ENCODE measurements around the gene MFRP. TPM values are rescaled to one million over a fixed set of nuclear protein-coding genes. Genes with fewer than 3 reads are reported as not detected.

MFRP gene
- total RNA-seq, 1 donor from 2014 or later, result not detected

GRCh38 chr11:119359365-119360214 is 13.1 kb upstream of the MFRP start:
- Mint-ChIP-seq H3K4me1 (ENCODE audit: low read depth) (peaks cover 40% of the 10 kb centered on the region), H3K27ac (ENCODE audit: unreplicated experiment) (no peak overlapping the region), H3K4me3 (ENCODE audit: unreplicated experiment) (no peak overlapping the region), H3K36me3 (ENCODE audit: low read depth) (peaks cover 8% of the 10 kb centered on the region), H3K27me3 (ENCODE audit: low read depth) (no peaks in the 10 kb centered on the region), H3K9me3 (ENCODE audit: low read depth) (no peaks in the 10 kb centered on the region)
- no peak for DNase-seq (ENCODE audit: low spot score)
- TF ChIP-seq CTCF (IDR thresholded peaks at IDR 0.05), result no peak

- H3K27me3 Mint-ChIP-seq (ENCODE audit: low read depth), result peaks cover 5% of the 10 kb centered on the region
- peak overlapping the region; percentile 45 for H3K4me3 Mint-ChIP-seq (ENCODE audit: unreplicated experiment)
- DNase-seq (ENCODE audit: low spot score), result no peak
- no peak for TF ChIP-seq CTCF (IDR thresholded peaks at IDR 0.05)
- H3K4me1 Mint-ChIP-seq (ENCODE audit: low read depth), result peaks cover 27% of the 10 kb centered on the region
- peaks cover 8% of the 10 kb centered on the region for H3K36me3 Mint-ChIP-seq (ENCODE audit: low read depth)
- no peaks in the 10 kb centered on the region for H3K9me3 Mint-ChIP-seq (ENCODE audit: low read depth)
- H3K27ac Mint-ChIP-seq (ENCODE audit: unreplicated experiment), result no peak overlapping the region
These were observed 10.6 kb upstream of the MFRP start for GRCh38 chr11:119357074-119357473.

- H3K9me3 Mint-ChIP-seq (ENCODE audit: low read depth), result no peaks in the 10 kb centered on the region
- DNase-seq (ENCODE audit: low spot score), result peak; percentile 94
- peaks cover 21% of the 10 kb centered on the region for H3K4me1 Mint-ChIP-seq (ENCODE audit: low read depth)
- H3K4me3 Mint-ChIP-seq (ENCODE audit: unreplicated experiment), result peak overlapping the region; percentile 85
- H3K36me3 Mint-ChIP-seq (ENCODE audit: low read depth), result peaks cover 8% of the 10 kb centered on the region
- no peak overlapping the region for H3K27ac Mint-ChIP-seq (ENCODE audit: unreplicated experiment)
- TF ChIP-seq CTCF (IDR thresholded peaks at IDR 0.05), result peak; percentile 98
- peaks cover 10% of the 10 kb centered on the region for H3K27me3 Mint-ChIP-seq (ENCODE audit: low read depth)
These were observed 10.0 kb upstream of the MFRP start for GRCh38 chr11:119356349-119357031.

- no peak for TF ChIP-seq CTCF (IDR thresholded peaks at IDR 0.05)
- peaks cover 13% of the 10 kb centered on the region for H3K27me3 Mint-ChIP-seq (ENCODE audit: low read depth)
- peaks cover 8% of the 10 kb centered on the region for H3K36me3 Mint-ChIP-seq (ENCODE audit: low read depth)
These were observed 8.8 kb upstream of the MFRP start for GRCh38 chr11:119355091-119355843.

GRCh38 chr11:119352857-119353260 is 6.4 kb upstream of the MFRP start:
- Mint-ChIP-seq H3K4me3 (ENCODE audit: unreplicated experiment) (no peak overlapping the region), H3K9me3 (ENCODE audit: low read depth) (no peaks in the 10 kb centered on the region), H3K4me1 (ENCODE audit: low read depth) (peaks cover 7% of the 10 kb centered on the region), H3K27me3 (ENCODE audit: low read depth) (peaks cover 20% of the 10 kb centered on the region), H3K36me3 (ENCODE audit: low read depth) (peaks cover 4% of the 10 kb centered on the region), H3K27ac (ENCODE audit: unreplicated experiment) (no peak overlapping the region)
- no peak for TF ChIP-seq CTCF (IDR thresholded peaks at IDR 0.05)
- DNase-seq (ENCODE audit: low spot score), result peak; percentile 15

More at GRCh38 chr11:119355091-119355843, 8.8 kb upstream of the MFRP start:
- Mint-ChIP-seq H3K4me1 (ENCODE audit: low read depth) (peaks cover 11% of the 10 kb centered on the region), H3K9me3 (ENCODE audit: low read depth) (no peaks in the 10 kb centered on the region), H3K27ac (ENCODE audit: unreplicated experiment) (no peak overlapping the region), H3K4me3 (ENCODE audit: unreplicated experiment) (no peak overlapping the region)
- DNase-seq (ENCODE audit: low spot score), result no peak
